Neural cell (in vitro differentiated cells): Measurements from ENCODE around the gene ARHGAP20. TPM values are rescaled to one million over a fixed set of nuclear protein-coding genes. Genes with fewer than 3 reads are reported as not detected.

Source experiments
- H2AFZ ChIP-seq: fragments of 200-600, 300-800 bp; sonication (generic), shearing (Covaris generic); 2 replicates; pipeline ENCODE4 v1.6.0; 2014; ENCODE audit warnings: low read depth, mild to moderate bottlenecking, antibody characterized with exemption, low read length, moderate library complexity
- H3F3A ChIP-seq: fragments of 200-600 bp; shearing (Covaris generic); 2 replicates; pipeline ENCODE4 v1.6.1; 2016; ENCODE audit warnings: mild to moderate bottlenecking, moderate library complexity, mixed read lengths, antibody characterized with exemption, low read length; ENCODE audit not compliant: insufficient read depth, poor library complexity, severe bottlenecking
- H3K27ac ChIP-seq: fragments of 200-600, 300-800 bp; sonication (generic), shearing (Covaris generic); 2 replicates; pipeline ENCODE4 v1.5.1; 2014; ENCODE audit warnings: mild to moderate bottlenecking, low read length, moderate library complexity
- H3K27me3 ChIP-seq: fragments of 300-800, 200-600 bp; sonication (generic), shearing (Covaris generic); 2 replicates; pipeline ENCODE4 v1.6.0; 2014; ENCODE audit warnings: mild to moderate bottlenecking, low read depth, low read length, moderate library complexity; ENCODE audit not compliant: insufficient read depth
- H3K36me3 ChIP-seq: fragments of 300-800, 200-600 bp; sonication (generic), shearing (Covaris generic); 2 replicates; pipeline ENCODE4 v1.5.1; 2014; ENCODE audit warnings: mild to moderate bottlenecking, antibody characterized with exemption, low read length, moderate library complexity; ENCODE audit not compliant: insufficient read depth
- H3K4me2 ChIP-seq: fragments of 300-800, 200-600 bp; sonication (generic), shearing (Covaris generic); 2 replicates; pipeline ENCODE4 v1.6.0; 2014; ENCODE audit warnings: mild to moderate bottlenecking, low read length
- H3K4me3 ChIP-seq: fragments of 300-800, 200-600 bp; sonication (generic), shearing (Covaris generic); 2 replicates; pipeline ENCODE4 v1.5.1; 2014; ENCODE audit warnings: mild to moderate bottlenecking, low read length, moderate library complexity
- H3K79me2 ChIP-seq: fragments of 200-600 bp; shearing (Covaris generic); replicated peaks from 2 replicates; pipeline ENCODE4 v1.6.0; 2014; ENCODE audit warnings: mild to moderate bottlenecking, low read length, moderate library complexity; ENCODE audit not compliant: insufficient read depth
- H3K9ac ChIP-seq: fragments of 300-800, 200-600 bp; sonication (generic), shearing (Covaris generic); 2 replicates; pipeline ENCODE4 v1.6.1; 2016; ENCODE audit warnings: mild to moderate bottlenecking, low read length, mixed read lengths
- H3K9me2 ChIP-seq: fragments of 200-600 bp; shearing (Covaris generic); 2 replicates; pipeline ENCODE4 v1.6.1; 2016; ENCODE audit warnings: mild to moderate bottlenecking, low read length, mixed read lengths; ENCODE audit not compliant: insufficient read depth
- H3K9me3 ChIP-seq: fragments of 200-600, 300-800 bp; sonication (generic), shearing (Covaris generic); 2 replicates; pipeline ENCODE4 v1.6.1; 2016; ENCODE audit warnings: mild to moderate bottlenecking, mixed run types, low read length, moderate library complexity, mixed read lengths
- H4K20me1 ChIP-seq: fragments of 200-600 bp; shearing (Covaris generic); 2 replicates; pipeline ENCODE4 v1.6.1; 2016; ENCODE audit warnings: mild to moderate bottlenecking, mixed run types; ENCODE audit not compliant: insufficient read depth
- CTCF ChIP-seq: fragments of 450-650 bp; IDR thresholded peaks from 2 replicates; pipeline ENCODE4 v1.5.1; 2014; ENCODE audit warnings: antibody characterized with exemption, mild to moderate bottlenecking, moderate library complexity; ENCODE audit not compliant: poor library complexity, severe bottlenecking
- EP300 ChIP-seq: fragments of 450-650 bp; conservative IDR thresholded peaks from 2 replicates; pipeline ENCODE4 v1.6.1; 2014; ENCODE audit warnings: antibody characterized with exemption, mild to moderate bottlenecking, moderate library complexity; ENCODE audit not compliant: poor library complexity, severe bottlenecking
- EZH2 ChIP-seq: fragments of 200-600, 300-800 bp; shearing (Covaris generic), sonication (generic); IDR thresholded peaks from 2 replicates; pipeline ENCODE4 v1.6.1; 2014; ENCODE audit warnings: antibody characterized with exemption, low read length, borderline replicate concordance, mild to moderate bottlenecking; ENCODE audit not compliant: insufficient read depth, poor library complexity, severe bottlenecking
- MXI1 ChIP-seq: fragments of 450-650 bp; conservative IDR thresholded peaks from 2 replicates; pipeline ENCODE4 v1.6.1; 2014; ENCODE audit warnings: antibody characterized with exemption, mild to moderate bottlenecking; ENCODE audit not compliant: poor library complexity, severe bottlenecking
- POLR2AphosphoS5 ChIP-seq: IDR thresholded peaks from 2 replicates; pipeline ENCODE4 v1.6.1; 2012
- RAD21 ChIP-seq: fragments of 450-650 bp; conservative IDR thresholded peaks from 2 replicates; pipeline ENCODE4 v1.6.1; 2014; ENCODE audit warnings: antibody characterized with exemption, mild to moderate bottlenecking, moderate library complexity
- REST ChIP-seq: IDR thresholded peaks from 2 replicates; pipeline ENCODE4 v1.6.1; 2012; ENCODE audit warnings: borderline replicate concordance
- SMC3 ChIP-seq: fragments of 450-650 bp; conservative IDR thresholded peaks from 2 replicates; pipeline ENCODE4 v1.6.1; 2014; ENCODE audit warnings: antibody characterized with exemption, mild to moderate bottlenecking, moderate library complexity; ENCODE audit not compliant: poor library complexity
- TAF1 ChIP-seq: IDR thresholded peaks from 2 replicates; pipeline ENCODE4 v1.6.1; 2012; ENCODE audit warnings: low read depth
- polyA plus RNA-seq: library from polyadenylated mRNA; depleted of rRNA; stranded (reverse); fragments of >200 nt; gene quantifications from 2 replicates; pipeline ENCODE4 v1.2.3, GENCODE V29; 2014

ARHGAP20 gene
- polyA plus RNA-seq, 1 donor from 2014 or later: 1.2 TPM

GRCh38 chr11:110755941-110756340 lies 43.7 kb upstream of the ARHGAP20 start:
- no peaks in the 10 kb centered on the region for H3K79me2 ChIP-seq
- H3K27ac ChIP-seq: no peak overlapping the region
- H3K9me3 ChIP-seq: no peaks in the 10 kb centered on the region
- H2AFZ ChIP-seq: no peak overlapping the region
- no peaks in the 10 kb centered on the region for H3K27me3 ChIP-seq
- H4K20me1 ChIP-seq: no peaks in the 10 kb centered on the region
- no peaks in the 10 kb centered on the region for H3K9me2 ChIP-seq
- no peaks in the 10 kb centered on the region for H3F3A ChIP-seq
- H3K36me3 ChIP-seq: no peaks in the 10 kb centered on the region
- H3K4me3 ChIP-seq: no peak overlapping the region
- H3K9ac ChIP-seq: no peak overlapping the region
- no peak for TF ChIP-seq SMC3
- no peak for TF ChIP-seq REST
- no peak for TF ChIP-seq TAF1
- no peak for TF ChIP-seq EP300
- no peak for TF ChIP-seq CTCF
- TF ChIP-seq MXI1: no peak
- no peak for TF ChIP-seq EZH2
- TF ChIP-seq RAD21: no peak
- TF ChIP-seq POLR2AphosphoS5: no peak
- H3K4me2 ChIP-seq: no peak overlapping the region

GRCh38 chr11:110752890-110753289 lies 40.7 kb upstream of the ARHGAP20 start:
- Histone ChIP-seq H3K27me3 (no peaks in the 10 kb centered on the region), H3K4me2 (no peak overlapping the region), H3K9me2 (no peaks in the 10 kb centered on the region), H4K20me1 (no peaks in the 10 kb centered on the region), H3K4me3 (no peak overlapping the region), H3K36me3 (no peaks in the 10 kb centered on the region), H3K27ac (no peak overlapping the region), H3K9me3 (no peaks in the 10 kb centered on the region), H2AFZ (no peak overlapping the region), H3K9ac (no peak overlapping the region), H3K79me2 (no peaks in the 10 kb centered on the region), H3F3A (no peaks in the 10 kb centered on the region)
- no peak for TF ChIP-seq REST
- TF ChIP-seq EZH2: no peak
- no peak for TF ChIP-seq MXI1
- no peak for TF ChIP-seq CTCF
- no peak for TF ChIP-seq TAF1
- no peak for TF ChIP-seq SMC3
- no peak for TF ChIP-seq EP300
- no peak for TF ChIP-seq RAD21
- TF ChIP-seq POLR2AphosphoS5: no peak
